ENCODE measurements around the gene PPARD.

GRCh38 chr6:35330541-35331119 is 11.7 kb upstream of the PPARD start:
- no peak for TF ChIP-seq POLR2A (IDR thresholded peaks at IDR 0.05)
- TF ChIP-seq CTCF (IDR thresholded peaks at IDR 0.05) = no peak
